ENCODE data around the gene MEOX2.

DNA sequence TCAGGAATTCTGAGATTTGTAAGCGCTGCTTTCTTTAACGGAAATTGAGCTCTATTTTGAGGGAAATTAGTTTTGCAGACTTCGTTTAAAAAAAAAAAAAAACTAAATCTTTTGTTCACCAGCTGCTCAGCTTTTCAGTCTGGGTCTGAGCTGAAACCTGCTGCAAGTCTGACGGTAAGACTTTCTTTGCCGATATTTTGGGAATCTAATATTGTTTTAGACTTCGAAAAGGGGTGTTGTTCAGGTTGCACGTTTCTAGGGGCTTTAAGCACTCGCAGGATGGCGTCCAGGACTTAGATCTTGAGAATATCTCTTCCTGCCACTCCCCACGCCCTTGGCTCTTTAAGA is 1.8 kb upstream of the MEOX2 start:
- TF ChIP-seq, protein P1, sequence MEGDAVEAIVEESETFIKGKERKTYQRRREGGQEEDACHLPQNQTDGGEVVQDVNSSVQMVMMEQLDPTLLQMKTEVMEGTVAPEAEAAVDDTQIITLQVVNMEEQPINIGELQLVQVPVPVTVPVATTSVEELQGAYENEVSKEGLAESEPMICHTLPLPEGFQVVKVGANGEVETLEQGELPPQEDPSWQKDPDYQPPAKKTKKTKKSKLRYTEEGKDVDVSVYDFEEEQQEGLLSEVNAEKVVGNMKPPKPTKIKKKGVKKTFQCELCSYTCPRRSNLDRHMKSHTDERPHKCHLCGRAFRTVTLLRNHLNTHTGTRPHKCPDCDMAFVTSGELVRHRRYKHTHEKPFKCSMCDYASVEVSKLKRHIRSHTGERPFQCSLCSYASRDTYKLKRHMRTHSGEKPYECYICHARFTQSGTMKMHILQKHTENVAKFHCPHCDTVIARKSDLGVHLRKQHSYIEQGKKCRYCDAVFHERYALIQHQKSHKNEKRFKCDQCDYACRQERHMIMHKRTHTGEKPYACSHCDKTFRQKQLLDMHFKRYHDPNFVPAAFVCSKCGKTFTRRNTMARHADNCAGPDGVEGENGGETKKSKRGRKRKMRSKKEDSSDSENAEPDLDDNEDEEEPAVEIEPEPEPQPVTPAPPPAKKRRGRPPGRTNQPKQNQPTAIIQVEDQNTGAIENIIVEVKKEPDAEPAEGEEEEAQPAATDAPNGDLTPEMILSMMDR (conservative IDR thresholded peaks at IDR 0.05; ENCODE audit: low read length) = no peak
- no peak for TF ChIP-seq EZH2phosphoT487 (IDR thresholded peaks at IDR 0.05; ENCODE audit: borderline replicate concordance)
